ENCODE data around the gene CHAMP1. TPM values are rescaled to one million over a fixed set of nuclear protein-coding genes. Genes with fewer than 3 reads are reported as not detected.
A peak's percentile ranks its signal among the peaks of the same experiment; 100 is the strongest.

Gene CHAMP1
- total RNA-seq, 1 experiment from 2014 or later: 42.1 TPM

DNA sequence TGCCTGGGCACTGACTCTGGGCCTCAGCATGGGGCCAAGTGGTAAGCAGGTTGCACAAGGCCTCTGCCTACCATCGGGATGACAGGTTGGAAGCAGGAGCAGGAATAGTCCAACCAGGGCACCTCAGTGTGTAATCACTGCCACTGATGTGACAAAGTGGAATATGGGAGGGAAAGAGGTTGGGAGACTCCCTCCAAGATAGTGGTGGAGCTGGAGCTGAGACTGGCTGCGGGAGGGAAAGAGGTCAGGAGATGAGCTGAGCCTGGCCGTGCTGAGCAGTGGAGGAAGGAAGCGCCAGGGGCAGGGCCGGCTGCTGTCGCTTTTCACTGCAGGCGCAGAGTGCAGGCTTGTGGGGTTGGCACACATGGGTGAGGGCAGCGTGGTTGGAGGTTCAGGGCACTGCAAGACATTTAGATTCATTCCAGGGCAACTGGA is 26.1 kb upstream of the CHAMP1 start:
- H3K36me3 Mint-ChIP-seq (ENCODE audit: insufficient read depth, unreplicated experiment): peaks cover 90% of the 10 kb centered on the region
- no peak overlapping the region for H3K4me3 Mint-ChIP-seq (ENCODE audit: unreplicated experiment)
- CTCF ChIA-PET: no interaction called here
- no peaks in the 10 kb centered on the region for H3K9me3 Mint-ChIP-seq (ENCODE audit: unreplicated experiment)
- H3K27me3 ChIP-seq (replicated peaks; ENCODE audit: control insufficient read depth, insufficient read depth, low read length): no peaks in the 10 kb centered on the region
- POLR2A ChIA-PET: no interaction called here
- H3K9me3 ChIP-seq: no peaks in the 10 kb centered on the region
- DNase-seq: no peak
- peaks cover 3% of the 10 kb centered on the region; the same call in 1 of the 2 replicates for H3K36me3 ChIP-seq (ENCODE audit: control insufficient read depth, insufficient read depth, low read length)
- H3K4me3 ChIP-seq (ENCODE audit: low read depth, low read length): no peak overlapping the region
- BruUV-seq (replicated peaks): no TSS peak
- TF ChIP-seq, protein P1, sequence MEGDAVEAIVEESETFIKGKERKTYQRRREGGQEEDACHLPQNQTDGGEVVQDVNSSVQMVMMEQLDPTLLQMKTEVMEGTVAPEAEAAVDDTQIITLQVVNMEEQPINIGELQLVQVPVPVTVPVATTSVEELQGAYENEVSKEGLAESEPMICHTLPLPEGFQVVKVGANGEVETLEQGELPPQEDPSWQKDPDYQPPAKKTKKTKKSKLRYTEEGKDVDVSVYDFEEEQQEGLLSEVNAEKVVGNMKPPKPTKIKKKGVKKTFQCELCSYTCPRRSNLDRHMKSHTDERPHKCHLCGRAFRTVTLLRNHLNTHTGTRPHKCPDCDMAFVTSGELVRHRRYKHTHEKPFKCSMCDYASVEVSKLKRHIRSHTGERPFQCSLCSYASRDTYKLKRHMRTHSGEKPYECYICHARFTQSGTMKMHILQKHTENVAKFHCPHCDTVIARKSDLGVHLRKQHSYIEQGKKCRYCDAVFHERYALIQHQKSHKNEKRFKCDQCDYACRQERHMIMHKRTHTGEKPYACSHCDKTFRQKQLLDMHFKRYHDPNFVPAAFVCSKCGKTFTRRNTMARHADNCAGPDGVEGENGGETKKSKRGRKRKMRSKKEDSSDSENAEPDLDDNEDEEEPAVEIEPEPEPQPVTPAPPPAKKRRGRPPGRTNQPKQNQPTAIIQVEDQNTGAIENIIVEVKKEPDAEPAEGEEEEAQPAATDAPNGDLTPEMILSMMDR (IDR thresholded peaks at IDR 0.05; ENCODE audit: insufficient read depth in 1 of 2, low read depth in 1 of 2, low read length in 1 of 2, severe bottlenecking in 1 of 2, unreplicated experiment in 1 of 2): no peak
- peak overlapping the region; percentile 73 for H3K27ac Mint-ChIP-seq (ENCODE audit: unreplicated experiment)
- H3K4me1 Mint-ChIP-seq (ENCODE audit: low read depth, unreplicated experiment): peaks cover 17% of the 10 kb centered on the region
- no peaks in the 10 kb centered on the region for H3K27me3 Mint-ChIP-seq (ENCODE audit: insufficient read depth, unreplicated experiment)
- no peaks in the 10 kb centered on the region for H3K4me1 ChIP-seq
- intact Hi-C loops (cut with micrococcal nuclease; ENCODE audit: unreplicated experiment): no loop called here

DNA sequence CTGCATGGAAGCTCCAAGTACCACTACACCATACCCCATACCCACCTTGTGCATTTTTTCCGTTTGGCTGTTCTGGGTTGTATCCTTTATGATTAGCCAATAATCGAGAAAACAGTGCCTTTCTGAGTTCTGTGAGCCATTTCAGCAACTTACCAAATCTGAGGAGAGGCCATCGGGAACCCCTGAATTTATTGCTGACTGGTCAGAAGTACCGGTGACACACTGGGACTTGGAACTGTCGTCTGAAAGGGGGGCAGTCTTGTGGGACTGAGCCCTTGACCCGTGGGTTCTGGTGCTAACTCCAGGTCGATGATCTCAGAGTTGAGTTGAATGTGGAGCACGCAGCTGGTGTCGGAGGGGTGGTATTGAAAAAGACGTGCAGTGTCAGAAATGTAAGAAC is 17.9 kb upstream of the CHAMP1 start:
- H3K36me3 ChIP-seq (ENCODE audit: control insufficient read depth, insufficient read depth, low read length): no peaks in the 10 kb centered on the region; the same call in 1 of the 2 replicates
- H3K27me3 ChIP-seq (replicated peaks; ENCODE audit: control insufficient read depth, insufficient read depth, low read length): no peaks in the 10 kb centered on the region
- H3K4me1 Mint-ChIP-seq (ENCODE audit: low read depth, unreplicated experiment): no peaks in the 10 kb centered on the region
- no peak overlapping the region for H3K4me3 ChIP-seq (ENCODE audit: low read depth, low read length)
- H3K4me1 ChIP-seq: no peaks in the 10 kb centered on the region
- no peaks in the 10 kb centered on the region for H3K9me3 ChIP-seq
- intact Hi-C loops (cut with micrococcal nuclease; ENCODE audit: unreplicated experiment): no loop called here
- CTCF ChIA-PET: no interaction called here
- H3K9me3 Mint-ChIP-seq (ENCODE audit: unreplicated experiment): no peaks in the 10 kb centered on the region
- H3K4me3 Mint-ChIP-seq (ENCODE audit: unreplicated experiment): no peak overlapping the region
- H3K27me3 Mint-ChIP-seq (ENCODE audit: insufficient read depth, unreplicated experiment): no peaks in the 10 kb centered on the region
- H3K36me3 Mint-ChIP-seq (ENCODE audit: insufficient read depth, unreplicated experiment): peaks cover 55% of the 10 kb centered on the region
- TF ChIP-seq, protein P1 (IDR thresholded peaks at IDR 0.05; ENCODE audit: insufficient read depth in 1 of 2, low read depth in 1 of 2, low read length in 1 of 2, severe bottlenecking in 1 of 2, unreplicated experiment in 1 of 2): no peak
- no TSS peak for BruUV-seq (replicated peaks)
- DNase-seq: no peak
- H3K27ac Mint-ChIP-seq (ENCODE audit: unreplicated experiment): no peak overlapping the region
- POLR2A ChIA-PET: no interaction called here

DNA sequence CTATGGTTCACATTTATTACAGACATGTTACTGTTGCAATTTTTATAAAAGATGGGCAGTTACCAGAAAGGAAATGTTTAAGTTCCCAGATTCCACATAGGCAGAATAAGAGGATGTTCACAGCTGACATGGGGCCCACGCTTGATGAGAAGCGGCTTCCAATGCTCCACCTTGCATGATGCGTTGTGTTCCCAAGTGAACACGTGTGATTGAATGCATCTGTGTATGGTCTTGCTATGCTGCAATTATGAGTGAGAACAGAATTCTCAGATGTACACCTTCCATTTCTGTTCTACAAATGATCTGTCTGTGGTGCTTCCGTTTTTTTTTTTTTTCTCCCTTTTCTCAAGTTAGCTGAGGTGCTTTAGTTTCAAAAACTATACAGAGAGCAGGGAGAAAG is 17.4 kb upstream of the CHAMP1 start:
- no peak overlapping the region for H3K27ac Mint-ChIP-seq (ENCODE audit: unreplicated experiment)
- no peaks in the 10 kb centered on the region for H3K4me1 Mint-ChIP-seq (ENCODE audit: low read depth, unreplicated experiment)
- ChIA-PET POLR2A (no interaction called here), CTCF (no interaction called here)
- no peak overlapping the region for H3K4me3 Mint-ChIP-seq (ENCODE audit: unreplicated experiment)
- no peaks in the 10 kb centered on the region; the same call in 1 of the 2 replicates for H3K36me3 ChIP-seq (ENCODE audit: control insufficient read depth, insufficient read depth, low read length)
- no peak for DNase-seq
- intact Hi-C loops (cut with micrococcal nuclease; ENCODE audit: unreplicated experiment): no loop called here
- no peak overlapping the region for H3K4me3 ChIP-seq (ENCODE audit: low read depth, low read length)
- H3K4me1 ChIP-seq: no peaks in the 10 kb centered on the region
- TF ChIP-seq, protein P1 (IDR thresholded peaks at IDR 0.05; ENCODE audit: insufficient read depth in 1 of 2, low read depth in 1 of 2, low read length in 1 of 2, severe bottlenecking in 1 of 2, unreplicated experiment in 1 of 2): no peak
- no peaks in the 10 kb centered on the region for H3K9me3 ChIP-seq
- no TSS peak for BruUV-seq (replicated peaks)
- no peaks in the 10 kb centered on the region for H3K9me3 Mint-ChIP-seq (ENCODE audit: unreplicated experiment)
- H3K27me3 ChIP-seq (replicated peaks; ENCODE audit: control insufficient read depth, insufficient read depth, low read length): no peaks in the 10 kb centered on the region
- H3K36me3 Mint-ChIP-seq (ENCODE audit: insufficient read depth, unreplicated experiment): peaks cover 56% of the 10 kb centered on the region
- H3K27me3 Mint-ChIP-seq (ENCODE audit: insufficient read depth, unreplicated experiment): no peaks in the 10 kb centered on the region
